ENCODE data around the gene RPL28. TPM values are rescaled to one million over a fixed set of nuclear protein-coding genes. Genes with fewer than 3 reads are reported as not detected.
A peak's percentile ranks its signal among the peaks of the same experiment; 100 is the strongest.

Gene RPL28
- total and polyA plus RNA-seq, 10 of the 15 experiments (the other 5 are each of a cell fraction or from before 2014, with no cell fraction given), result 260 to 3,542 (median 891) TPM

DNA sequence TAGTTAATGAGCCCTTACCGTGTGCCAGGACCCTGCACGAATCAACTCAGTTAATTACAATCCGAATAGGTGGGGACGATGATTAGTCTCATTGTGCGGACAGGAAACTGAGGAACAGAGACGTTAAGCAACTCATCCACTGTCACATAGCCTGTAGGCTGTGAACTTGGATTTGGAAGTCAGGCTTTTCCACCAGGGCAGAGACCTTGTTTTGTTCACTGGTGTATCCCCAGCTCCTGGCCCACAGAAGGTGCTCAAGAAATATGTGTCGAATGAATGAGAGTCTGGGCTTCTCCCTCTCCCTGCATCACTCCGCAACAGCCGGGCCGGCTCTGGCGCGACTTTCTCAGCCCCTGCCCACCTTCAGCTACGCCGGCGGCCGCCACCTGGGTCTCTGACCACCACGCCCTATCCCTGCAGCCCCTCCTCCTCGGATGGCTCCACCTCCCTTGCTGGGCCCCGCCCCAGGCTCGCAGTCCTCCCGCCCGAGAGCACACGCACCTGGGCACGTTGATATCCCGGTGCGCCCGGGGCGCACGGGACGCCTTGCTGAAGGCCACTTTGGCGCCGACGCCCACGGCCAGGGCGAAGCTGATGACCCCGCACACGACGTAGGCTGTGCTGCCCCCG, 56.1 kb downstream of the RPL28 start:
- ATAC-seq, result no peak
- intact Hi-C loops (cut with micrococcal nuclease; ENCODE audit: unreplicated experiment) (no loop called here), in situ Hi-C loops (cut with MboI) (no loop called here)
- no peaks in the 10 kb centered on the region for H3K79me2 ChIP-seq (ENCODE audit: control insufficient read depth, insufficient read depth, low read length)
- H3K9me3 ChIP-seq (replicated peaks; ENCODE audit: control insufficient read depth, insufficient read depth, low read length), result no peaks in the 10 kb centered on the region
- H3K36me3 ChIP-seq (ENCODE audit: control insufficient read depth in 2 of 2, insufficient read depth in 2 of 2, low read length in 1 of 2), result no peaks in the 10 kb centered on the region
- no peak overlapping the region for H3K4me3 ChIP-seq
- ChIA-PET POLR2A (no interaction called here), RAD21 (ENCODE audit: unreplicated experiment) (no interaction called here), CTCF (no interaction called here), SMC1A (ENCODE audit: uncharacterized antibody, unreplicated experiment) (no interaction called here)
- 3% methylated on average over 29 of the region's 39 CpGs for WGBS (ENCODE audit: insufficient coverage, insufficient replicate concordance, low lambda C conversion rate, missing lambda C conversion rate)
- BruUV-seq (replicated peaks), result no TSS peak
- no peak overlapping the region for H3K27ac ChIP-seq (ENCODE audit: control insufficient read depth, insufficient read depth)
- TF ChIP-seq EZH2 (IDR thresholded peaks at IDR 0.05; ENCODE audit: borderline replicate concordance, control insufficient read depth, low read depth, low read length), result no peak
- no peak for TF ChIP-seq RAD51 (IDR thresholded peaks at IDR 0.05)
- TF ChIP-seq NR2C2 (IDR thresholded peaks at IDR 0.05; ENCODE audit: borderline replicate concordance, control insufficient read depth, insufficient read length, low read depth), result no peak
- TF ChIP-seq NFYA (IDR thresholded peaks at IDR 0.05; ENCODE audit: borderline replicate concordance, low read depth, low read length), result no peak
- TF ChIP-seq HDAC6 (IDR thresholded peaks at IDR 0.05; ENCODE audit: unreplicated experiment), result peak; percentile 71
- no peak for TF ChIP-seq NRF1 (conservative IDR thresholded peaks at IDR 0.05; ENCODE audit: low read depth, low read length)
- no peak for FAIRE-seq
- H3K4me1 ChIP-seq (ENCODE audit: control insufficient read depth, insufficient read depth, low read length), result no peaks in the 10 kb centered on the region
- no peak overlapping the region for H3K4me2 ChIP-seq (ENCODE audit: control insufficient read depth, insufficient read depth)
- H3K27me3 ChIP-seq (replicated peaks in 1 of 2; ENCODE audit: control insufficient read depth in 2 of 2, insufficient read depth in 2 of 2, low read length in 1 of 2), result peaks cover 0 to 1% of the 10 kb centered on the region in 2 experiments; a peak in 2 of 4 replicates
- DNase-seq (ENCODE audit: low read depth, low spot score), result no peak
- no peak overlapping the region for H2AFZ ChIP-seq (ENCODE audit: control insufficient read depth, low read depth, low read length)
- no peaks in the 10 kb centered on the region for H4K20me1 ChIP-seq (ENCODE audit: control insufficient read depth, insufficient read depth)
- no peak overlapping the region for H3K9ac ChIP-seq (ENCODE audit: control insufficient read depth, insufficient read depth, low read length)

DNA sequence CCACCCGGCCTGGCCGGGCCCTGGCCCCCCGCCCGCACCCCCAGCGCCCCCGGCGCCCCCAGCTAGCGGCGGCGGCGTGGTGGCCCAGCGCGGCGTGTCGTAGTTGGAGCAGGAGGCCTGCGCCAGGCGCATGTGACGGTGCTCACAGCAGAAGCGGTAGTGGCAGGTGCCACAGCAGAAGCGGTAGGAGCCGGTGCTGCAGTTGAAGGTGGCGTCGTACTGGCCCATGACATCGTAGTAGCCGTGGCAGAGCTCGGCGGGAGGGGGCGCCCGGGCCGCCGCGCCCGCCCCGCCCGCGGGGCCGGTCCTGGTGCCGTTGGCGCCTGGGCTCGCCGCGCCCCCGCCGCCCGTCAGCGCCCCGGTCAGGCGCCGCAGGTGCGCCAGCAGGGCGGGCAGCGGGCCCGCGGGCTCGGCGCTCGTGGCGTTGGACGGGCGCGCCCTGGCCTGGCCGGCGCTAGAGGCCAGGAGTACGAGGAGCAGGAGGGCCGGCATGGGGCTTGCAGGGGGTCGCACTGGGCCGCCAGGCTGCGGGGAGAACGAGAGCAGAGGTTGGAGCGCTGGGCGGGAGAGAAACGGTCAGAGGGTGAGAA, 56.7 kb downstream of the RPL28 start:
- no peak for FAIRE-seq
- no peak overlapping the region for H3K4me3 ChIP-seq
- intact Hi-C loops (cut with micrococcal nuclease; ENCODE audit: unreplicated experiment), result no loop called here
- in situ Hi-C loops (cut with MboI), result no loop called here
- no TSS peak for BruUV-seq (replicated peaks)
- no peaks in the 10 kb centered on the region for H3K4me1 ChIP-seq (ENCODE audit: control insufficient read depth, insufficient read depth, low read length)
- H2AFZ ChIP-seq (ENCODE audit: control insufficient read depth, low read depth, low read length), result no peak overlapping the region
- no peaks in the 10 kb centered on the region for H3K79me2 ChIP-seq (ENCODE audit: control insufficient read depth, insufficient read depth, low read length)
- SMC1A ChIA-PET (ENCODE audit: uncharacterized antibody, unreplicated experiment), result no interaction called here
- CTCF ChIA-PET, result no interaction called here
- H3K9ac ChIP-seq (ENCODE audit: control insufficient read depth, insufficient read depth, low read length), result no peak overlapping the region
- no peak for DNase-seq (ENCODE audit: low read depth, low spot score)
- RAD21 ChIA-PET (ENCODE audit: unreplicated experiment), result no interaction called here
- TF ChIP-seq HDAC6 (IDR thresholded peaks at IDR 0.05; ENCODE audit: unreplicated experiment), result peak; percentile 5
- no peak for TF ChIP-seq FOXK2 (IDR thresholded peaks at IDR 0.05)
- H3K36me3 ChIP-seq (ENCODE audit: control insufficient read depth in 2 of 2, insufficient read depth in 2 of 2, low read length in 1 of 2), result no peaks in the 10 kb centered on the region
- H3K9me3 ChIP-seq (replicated peaks; ENCODE audit: control insufficient read depth, insufficient read depth, low read length), result no peaks in the 10 kb centered on the region
- no peak overlapping the region for H3K27ac ChIP-seq (ENCODE audit: control insufficient read depth, insufficient read depth)
- no peaks in the 10 kb centered on the region for H4K20me1 ChIP-seq (ENCODE audit: control insufficient read depth, insufficient read depth)
- H3K27me3 ChIP-seq (replicated peaks in 1 of 2; ENCODE audit: control insufficient read depth in 2 of 2, insufficient read depth in 2 of 2, low read length in 1 of 2), result peaks cover 0 to 1% of the 10 kb centered on the region in 2 experiments; a peak in 2 of 4 replicates
- H3K4me2 ChIP-seq (ENCODE audit: control insufficient read depth, insufficient read depth), result no peak overlapping the region
- WGBS (ENCODE audit: insufficient coverage, insufficient replicate concordance, low lambda C conversion rate, missing lambda C conversion rate), result 10% methylated on average over 29 of the region's 72 CpGs
- ATAC-seq, result no peak
- POLR2A ChIA-PET, result no interaction called here
